RWPE1 (cell line): ENCODE data around the gene BSN.

Source experiments
- CTCF ChIA-PET: fragments of 350-600 bp; sonication (Branson Sonifier 250); formaldehyde crosslinking; extraction: SDS; loops from one replicate; lab custom pipeline; 2021; lab: Yijun Ruan, JAX
- POLR2A ChIA-PET: fragments of 400-600 bp; formaldehyde crosslinking; extraction: SDS; loops from one replicate; lab custom pipeline; 2020; ENCODE audit warnings: antibody characterized with exemption; ENCODE audit not compliant: low non-redundant PET; lab: Yijun Ruan, JAX
- DNase-seq: peaks from one replicate; pipeline ENCODE4 v3.0.0; 2012; ENCODE audit warnings: low spot score
- H3K27ac ChIP-seq: fragments of 450-650 bp; 2 replicates; pipeline ENCODE4 v1.5.1; 2017
- TF ChIP-seq, protein P1 (sequence below): fragments of 450-650 bp; conservative IDR thresholded peaks from 2 replicates; pipeline ENCODE4 v1.5.1; 2017; ENCODE audit warnings: low read depth, mild to moderate bottlenecking

Gene BSN

DNA sequence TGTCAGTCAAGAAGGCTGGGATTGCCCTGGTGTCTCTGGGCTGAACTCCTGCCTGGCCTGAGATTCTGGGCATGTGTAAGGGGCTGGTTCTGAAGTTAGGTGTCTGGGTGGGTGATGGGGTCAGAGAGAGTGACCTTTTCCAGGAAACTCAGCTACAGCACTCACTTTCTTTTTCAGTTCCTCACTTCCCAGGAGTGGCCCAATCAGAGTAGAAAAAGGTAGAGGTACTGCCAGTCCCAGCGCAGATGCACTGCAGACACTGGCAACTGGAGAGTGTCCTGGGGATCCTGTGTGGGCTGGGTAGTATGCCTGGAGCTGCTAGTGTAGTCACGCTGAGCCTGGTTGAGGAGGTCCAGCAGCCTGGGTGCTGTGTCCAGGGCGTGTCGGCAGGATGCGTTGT lies 73.4 kb downstream of the BSN start:
- DNase-seq: no peak
- H3K27ac ChIP-seq: no peak overlapping the region
- ChIA-PET POLR2A (no interaction called here), CTCF (no interaction called here)
- TF ChIP-seq, protein P1, sequence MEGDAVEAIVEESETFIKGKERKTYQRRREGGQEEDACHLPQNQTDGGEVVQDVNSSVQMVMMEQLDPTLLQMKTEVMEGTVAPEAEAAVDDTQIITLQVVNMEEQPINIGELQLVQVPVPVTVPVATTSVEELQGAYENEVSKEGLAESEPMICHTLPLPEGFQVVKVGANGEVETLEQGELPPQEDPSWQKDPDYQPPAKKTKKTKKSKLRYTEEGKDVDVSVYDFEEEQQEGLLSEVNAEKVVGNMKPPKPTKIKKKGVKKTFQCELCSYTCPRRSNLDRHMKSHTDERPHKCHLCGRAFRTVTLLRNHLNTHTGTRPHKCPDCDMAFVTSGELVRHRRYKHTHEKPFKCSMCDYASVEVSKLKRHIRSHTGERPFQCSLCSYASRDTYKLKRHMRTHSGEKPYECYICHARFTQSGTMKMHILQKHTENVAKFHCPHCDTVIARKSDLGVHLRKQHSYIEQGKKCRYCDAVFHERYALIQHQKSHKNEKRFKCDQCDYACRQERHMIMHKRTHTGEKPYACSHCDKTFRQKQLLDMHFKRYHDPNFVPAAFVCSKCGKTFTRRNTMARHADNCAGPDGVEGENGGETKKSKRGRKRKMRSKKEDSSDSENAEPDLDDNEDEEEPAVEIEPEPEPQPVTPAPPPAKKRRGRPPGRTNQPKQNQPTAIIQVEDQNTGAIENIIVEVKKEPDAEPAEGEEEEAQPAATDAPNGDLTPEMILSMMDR: no peak

DNA sequence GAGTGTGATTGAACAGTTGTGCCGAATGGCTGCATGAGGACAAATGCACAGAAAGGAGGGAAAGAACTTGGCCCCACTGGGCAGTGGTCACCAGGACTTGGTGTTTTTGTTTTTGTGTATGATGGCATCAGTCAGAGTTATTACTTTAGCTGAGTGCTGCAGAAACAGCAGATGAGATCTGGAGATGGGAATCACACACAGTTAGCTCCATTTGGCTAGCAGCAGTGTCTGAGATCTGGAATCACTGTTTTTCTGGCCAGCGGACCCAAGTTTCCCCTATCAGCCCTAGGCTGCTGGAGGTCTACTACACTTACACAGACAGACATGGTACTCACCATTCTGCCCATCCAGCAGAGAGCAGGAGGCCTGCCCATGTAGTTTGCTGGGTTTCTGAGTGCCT lies 74.0 kb downstream of the BSN start:
- TF ChIP-seq, protein P1: no peak
- no peak for DNase-seq
- CTCF ChIA-PET: no interaction called here
- no peak overlapping the region for H3K27ac ChIP-seq
- POLR2A ChIA-PET: no interaction called here

DNA sequence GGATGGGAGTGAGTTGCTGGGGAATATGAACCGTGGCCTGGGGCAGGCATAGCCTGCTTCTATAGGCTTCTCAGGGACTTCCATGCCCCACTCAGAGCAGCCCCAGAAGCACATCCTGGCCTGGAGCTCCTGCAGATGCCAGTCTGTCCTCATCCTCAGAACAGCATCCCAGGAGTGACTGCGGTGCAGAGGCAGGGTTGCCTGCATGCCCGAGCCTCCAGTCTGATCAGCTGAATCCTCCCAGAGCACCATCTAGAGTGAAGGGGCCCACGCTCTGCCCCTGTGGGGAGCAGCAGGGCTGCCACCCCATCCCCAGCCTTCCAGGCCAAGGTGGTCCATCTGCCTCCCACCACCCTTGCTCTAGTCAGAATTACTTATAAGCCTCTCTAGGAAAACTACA lies 75.2 kb downstream of the BSN start:
- H3K27ac ChIP-seq: peak overlapping the region; percentile 71; the same call in 1 of the 2 replicates
- ChIA-PET POLR2A (no interaction called here), CTCF (no interaction called here)
- TF ChIP-seq, protein P1: no peak
- DNase-seq: no peak

DNA sequence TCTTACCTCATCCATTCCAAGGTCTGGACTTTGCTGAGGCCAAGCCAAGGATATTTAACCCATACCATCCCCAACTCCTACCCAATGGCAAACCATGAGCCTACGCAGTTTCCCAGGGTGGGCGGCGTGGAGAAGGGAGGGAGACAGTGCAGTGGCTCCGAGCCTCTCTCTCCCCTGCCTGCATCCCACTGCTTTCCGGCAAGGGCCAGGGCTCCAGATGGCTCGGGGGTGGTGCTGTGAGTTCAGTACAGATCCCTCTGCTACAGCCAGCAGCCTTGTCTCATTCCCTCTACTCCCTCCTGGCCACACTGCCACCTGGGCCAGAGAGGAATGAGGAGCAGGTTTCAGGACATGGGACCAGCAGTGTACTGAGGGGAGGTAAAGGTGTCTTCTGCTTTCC lies 75.6 kb downstream of the BSN start:
- no peak for DNase-seq
- POLR2A ChIA-PET: no interaction called here
- TF ChIP-seq, protein P1: no peak
- H3K27ac ChIP-seq: peak overlapping the region; percentile 71
- CTCF ChIA-PET: no interaction called here

DNA sequence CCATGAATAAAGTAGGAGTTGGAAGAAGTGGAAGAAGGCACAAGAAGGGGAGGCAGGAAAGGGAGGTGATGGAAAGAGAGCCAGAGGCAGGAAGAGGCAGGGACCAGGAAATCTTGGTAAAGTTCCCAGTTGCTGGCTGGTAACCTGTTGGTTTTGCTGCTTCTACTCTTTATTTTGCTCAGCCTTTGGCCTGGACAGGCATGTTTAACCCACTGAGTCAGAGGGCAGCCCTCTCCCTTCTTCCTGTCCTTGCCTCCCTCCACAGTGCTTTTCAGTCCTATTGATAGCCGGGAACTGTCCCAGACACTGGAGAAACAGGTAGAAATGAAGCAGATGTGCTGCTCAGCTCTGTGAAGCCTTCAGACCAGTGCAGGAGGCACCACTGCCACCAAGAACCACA lies 76.5 kb downstream of the BSN start:
- H3K27ac ChIP-seq: peak overlapping the region; percentile 71
- CTCF ChIA-PET: no interaction called here
- POLR2A ChIA-PET: no interaction called here
- TF ChIP-seq, protein P1: no peak
- no peak for DNase-seq

DNA sequence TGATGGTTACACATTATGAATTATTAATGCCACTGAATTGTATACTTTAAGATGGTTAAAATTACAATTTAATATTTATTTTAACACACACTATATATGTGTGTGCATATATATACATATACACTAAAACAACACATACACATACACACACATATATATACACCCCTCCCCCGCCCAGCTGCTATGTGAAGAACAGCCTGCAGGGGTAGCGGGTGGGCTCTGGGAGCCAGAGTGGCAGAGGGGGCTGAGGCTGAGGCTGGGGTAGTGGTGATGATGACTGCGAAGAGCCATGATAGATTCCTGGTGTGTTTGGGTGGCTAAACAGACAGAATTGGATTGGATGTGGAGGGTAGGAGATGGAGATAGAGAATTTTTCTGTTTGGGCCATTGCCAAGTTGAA lies 80.5 kb downstream of the BSN start:
- CTCF ChIA-PET: no interaction called here
- TF ChIP-seq, protein P1: no peak

More for the DNA sequence above, 80.5 kb downstream of the BSN start:
- no peak for DNase-seq
- POLR2A ChIA-PET: no interaction called here
- H3K27ac ChIP-seq: no peak overlapping the region
